Neural progenitor cell (in vitro differentiated cells): ENCODE results near the gene BMPR1B.

ENCODE experiments used
- CTCF ChIP-seq: fragments of 200-600 bp; sonication (generic); IDR thresholded peaks from 2 replicates; pipeline ENCODE4 v1.5.1; 2017; ENCODE audit warnings: antibody characterized with exemption, mild to moderate bottlenecking
- EZH2 ChIP-seq: fragments of 200-600 bp; sonication (generic); IDR thresholded peaks from 2 replicates; pipeline ENCODE4 v1.6.1; 2017; ENCODE audit warnings: antibody characterized with exemption, mild to moderate bottlenecking, moderate library complexity

GRCh38 chr4:95004912-95005311 lies 247.2 kb downstream of the BMPR1B start:
- TF ChIP-seq CTCF (no peak), EZH2 (no peak)
